ENCODE data around the gene EPAS1. TPM values are rescaled to one million over a fixed set of nuclear protein-coding genes. Genes with fewer than 3 reads are reported as not detected.

The EPAS1 gene
- total and polyA plus RNA-seq, 3 donors from 2014 or later: 93.9 to 158 (median 142) TPM

DNA sequence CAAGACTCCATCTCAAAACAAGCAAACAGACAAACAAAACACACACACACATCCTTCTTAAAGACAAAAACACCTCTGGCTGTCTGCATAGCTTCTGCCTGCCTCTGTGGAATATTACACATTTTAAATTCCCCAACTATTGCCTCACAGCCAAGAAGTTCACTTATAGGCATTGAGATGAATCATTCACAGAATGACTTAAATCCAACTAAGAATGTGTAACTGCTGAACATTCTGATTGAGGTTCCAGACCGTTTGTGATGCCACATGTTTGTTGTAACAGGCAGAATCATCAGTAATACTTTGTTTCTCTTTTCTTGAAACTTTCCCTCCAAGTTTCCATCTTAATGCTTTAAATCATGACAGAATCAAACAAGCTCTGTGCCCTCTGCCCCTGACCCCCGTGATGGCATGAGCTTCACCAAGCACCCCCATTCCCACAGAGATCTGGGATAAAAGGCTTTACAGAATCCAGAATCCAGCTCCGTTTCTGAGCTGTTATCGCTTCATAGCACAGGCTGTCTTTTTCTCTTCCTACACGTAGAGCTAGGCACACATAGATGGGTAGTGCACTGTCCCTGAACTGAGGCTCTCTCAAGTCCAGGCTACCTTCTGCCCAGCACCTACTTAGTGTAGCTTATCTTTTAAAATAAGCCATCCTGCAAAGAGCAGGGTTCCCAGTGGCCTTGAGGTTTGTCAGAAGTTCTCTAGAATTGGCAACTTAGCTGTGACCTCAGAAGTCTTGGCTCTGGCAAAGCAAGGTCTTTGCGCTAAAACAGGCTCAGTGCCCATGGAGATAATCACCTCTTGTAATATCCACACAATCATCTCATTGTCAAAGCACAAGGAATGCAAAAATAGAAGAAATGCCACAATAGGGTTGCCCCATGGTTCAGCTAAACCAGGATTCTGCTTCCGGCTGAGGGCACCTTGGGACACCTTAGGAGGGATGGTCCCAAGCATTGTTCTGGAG lies 32.9 kb downstream of the EPAS1 start:
- WGBS, 2 donors: 42 to 50% methylated on average over 7 of the region's 7 CpGs
- TF ChIP-seq POLR2A (IDR thresholded peaks at IDR 0.05): no peak
- TF ChIP-seq, protein P1, sequence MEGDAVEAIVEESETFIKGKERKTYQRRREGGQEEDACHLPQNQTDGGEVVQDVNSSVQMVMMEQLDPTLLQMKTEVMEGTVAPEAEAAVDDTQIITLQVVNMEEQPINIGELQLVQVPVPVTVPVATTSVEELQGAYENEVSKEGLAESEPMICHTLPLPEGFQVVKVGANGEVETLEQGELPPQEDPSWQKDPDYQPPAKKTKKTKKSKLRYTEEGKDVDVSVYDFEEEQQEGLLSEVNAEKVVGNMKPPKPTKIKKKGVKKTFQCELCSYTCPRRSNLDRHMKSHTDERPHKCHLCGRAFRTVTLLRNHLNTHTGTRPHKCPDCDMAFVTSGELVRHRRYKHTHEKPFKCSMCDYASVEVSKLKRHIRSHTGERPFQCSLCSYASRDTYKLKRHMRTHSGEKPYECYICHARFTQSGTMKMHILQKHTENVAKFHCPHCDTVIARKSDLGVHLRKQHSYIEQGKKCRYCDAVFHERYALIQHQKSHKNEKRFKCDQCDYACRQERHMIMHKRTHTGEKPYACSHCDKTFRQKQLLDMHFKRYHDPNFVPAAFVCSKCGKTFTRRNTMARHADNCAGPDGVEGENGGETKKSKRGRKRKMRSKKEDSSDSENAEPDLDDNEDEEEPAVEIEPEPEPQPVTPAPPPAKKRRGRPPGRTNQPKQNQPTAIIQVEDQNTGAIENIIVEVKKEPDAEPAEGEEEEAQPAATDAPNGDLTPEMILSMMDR (IDR thresholded peaks at IDR 0.05): no peak
- no peaks in the 10 kb centered on the region for H3K9me3 ChIP-seq

DNA sequence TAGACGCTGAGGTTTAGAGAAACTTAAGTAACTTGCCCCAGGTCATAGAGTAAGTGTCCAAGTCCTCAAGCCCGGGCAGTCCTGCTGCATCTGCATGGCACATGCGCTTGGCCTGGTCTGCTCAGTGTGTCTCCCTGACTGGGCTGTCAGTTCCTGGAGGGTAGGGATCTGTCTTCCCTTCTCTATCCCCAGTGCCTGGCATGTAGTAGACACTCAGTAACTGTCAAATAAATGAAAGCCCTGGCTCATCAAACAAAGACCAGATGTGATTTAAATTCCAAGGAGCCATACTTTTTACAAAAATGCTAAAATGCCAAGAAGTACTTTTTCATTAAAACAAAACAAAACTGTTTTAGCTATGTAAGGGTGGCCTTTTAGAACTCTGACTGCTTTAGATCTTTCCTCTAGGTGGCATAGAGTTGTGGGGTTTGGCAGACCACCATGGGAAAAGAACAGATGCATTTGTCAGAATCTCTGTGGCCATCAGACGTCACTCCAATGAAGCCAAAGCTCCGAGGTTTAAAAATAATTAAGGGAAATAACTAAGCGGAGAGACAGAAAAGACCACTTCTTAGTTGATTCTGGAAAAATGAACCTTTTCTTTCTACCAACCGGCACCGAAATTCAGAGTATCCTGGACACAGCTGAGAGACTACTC lies 34.0 kb downstream of the EPAS1 start:
- H3K4me3 ChIP-seq: no peak overlapping the region
- DNase-seq: peak; percentile 49

More for the DNA sequence above, 32.9 kb downstream of the EPAS1 start:
- Histone ChIP-seq H3K4me1 (peaks cover 78% of the 10 kb centered on the region), H3K36me3 (ENCODE audit: low read depth, missing control alignments) (no peaks in the 10 kb centered on the region), H3K27ac (peak overlapping the region; percentile 45 to 78), H3K27me3 (no peaks in the 10 kb centered on the region), H3K4me3 (no peak overlapping the region)
- DNase-seq: peak; percentile 88
- intact Hi-C loops (cut with DNase I; ENCODE audit: low total_unique reads): no loop called here

DNA sequence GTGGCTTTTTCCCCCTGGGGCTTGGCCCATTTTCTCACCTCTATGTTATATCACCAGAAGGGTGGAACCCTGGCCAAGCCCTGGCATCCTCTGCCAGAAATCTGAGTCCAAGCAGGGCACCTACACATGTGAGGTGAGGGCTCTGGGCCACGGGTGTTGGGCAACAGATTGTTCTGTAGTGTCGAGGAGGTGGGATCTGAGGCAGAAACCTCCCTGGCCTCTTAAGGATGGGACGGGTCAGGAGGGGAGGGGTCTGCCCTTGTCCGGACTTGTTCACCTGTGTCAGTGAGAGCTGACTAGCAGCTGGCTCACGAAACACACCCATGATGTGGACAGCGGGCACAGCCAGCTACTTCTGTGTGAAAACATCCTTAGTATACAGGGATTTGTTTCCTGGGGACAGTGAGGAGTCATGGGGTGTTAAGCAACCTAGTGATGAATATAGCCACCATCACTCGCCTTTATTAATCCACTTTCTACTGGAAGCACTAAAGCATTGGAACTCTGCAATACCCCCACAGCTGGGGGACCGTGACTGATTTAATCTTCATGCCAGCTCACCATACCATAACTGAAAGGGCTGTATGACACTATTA lies 35.6 kb downstream of the EPAS1 start:
- H3K4me1 ChIP-seq: peaks cover 86% of the 10 kb centered on the region
- H3K27me3 ChIP-seq: no peaks in the 10 kb centered on the region
- H3K9me3 ChIP-seq: no peaks in the 10 kb centered on the region
- intact Hi-C loops (cut with DNase I; ENCODE audit: low total_unique reads): no loop called here
- TF ChIP-seq, protein P1 (IDR thresholded peaks at IDR 0.05): no peak
- TF ChIP-seq POLR2A (IDR thresholded peaks at IDR 0.05): no peak
- H3K4me3 ChIP-seq: no peak overlapping the region
- WGBS, 2 donors: 81 to 90% methylated on average over 3 to 8 of the region's 8 CpGs
- no peak for DNase-seq
- peak overlapping the region; percentile 52 to 78 for H3K27ac ChIP-seq
- no peaks in the 10 kb centered on the region for H3K36me3 ChIP-seq (ENCODE audit: low read depth, missing control alignments)

More for the DNA sequence above, 34.0 kb downstream of the EPAS1 start:
- H3K36me3 ChIP-seq (ENCODE audit: low read depth, missing control alignments): no peaks in the 10 kb centered on the region
- H3K9me3 ChIP-seq: no peaks in the 10 kb centered on the region
- peak overlapping the region; percentile 51 to 78 for H3K27ac ChIP-seq
- TF ChIP-seq, protein P1 (IDR thresholded peaks at IDR 0.05): no peak
- no peak for TF ChIP-seq POLR2A (IDR thresholded peaks at IDR 0.05)
- 58 to 70% methylated on average over 8 of the region's 8 CpGs for WGBS, 2 donors
- H3K4me1 ChIP-seq: peaks cover 82% of the 10 kb centered on the region
- intact Hi-C loops (cut with DNase I; ENCODE audit: low total_unique reads): no loop called here
- H3K27me3 ChIP-seq: no peaks in the 10 kb centered on the region

DNA sequence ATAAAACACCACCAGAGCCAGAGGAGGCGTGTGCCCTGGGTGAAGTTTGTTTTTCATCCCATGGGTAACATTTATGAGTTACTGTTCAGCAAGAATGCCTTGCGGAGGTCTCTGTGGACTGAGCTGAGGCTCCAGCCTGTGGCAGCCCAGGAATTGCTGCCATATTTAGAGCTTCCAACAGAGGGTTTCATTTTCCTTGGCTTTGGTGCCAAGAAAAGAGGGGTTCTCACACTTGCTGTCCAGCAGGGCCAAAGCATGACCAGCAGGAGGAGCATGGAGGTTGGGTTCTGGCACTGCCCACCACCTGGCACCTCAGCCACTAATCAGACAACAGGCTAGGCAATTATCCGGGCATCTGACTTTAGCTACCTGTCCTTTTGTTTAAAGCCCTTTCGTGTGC lies 36.7 kb downstream of the EPAS1 start:
- H3K27ac ChIP-seq: peak overlapping the region; percentile 78 to 83
- H3K4me1 ChIP-seq: peaks cover 82% of the 10 kb centered on the region
- H3K9me3 ChIP-seq: no peaks in the 10 kb centered on the region
- intact Hi-C loops (cut with DNase I; ENCODE audit: low total_unique reads): no loop called here
- no peak overlapping the region for H3K4me3 ChIP-seq
- WGBS, 2 donors: 71 to 87% methylated on average over 4 of the region's 4 CpGs
- no peak for DNase-seq
- TF ChIP-seq, protein P1 (IDR thresholded peaks at IDR 0.05): peak in 2 of 3 experiments; percentile 14 to 33
- no peak for TF ChIP-seq POLR2A (IDR thresholded peaks at IDR 0.05)
- no peaks in the 10 kb centered on the region for H3K36me3 ChIP-seq (ENCODE audit: low read depth, missing control alignments)
- no peaks in the 10 kb centered on the region for H3K27me3 ChIP-seq

Data from testis (tissue), 3 donors.